ENCODE results near the gene SMAD9.

The SMAD9 gene

GRCh38 chr13:36831291-36831690 lies 88.7 kb downstream of the SMAD9 start:
- no peak for DNase-seq (ENCODE audit: low read depth, low spot score)
- no peak overlapping the region for H3K4me3 ChIP-seq (ENCODE audit: low read length)

- DNase-seq (ENCODE audit: low read depth, low spot score), result no peak
- no peak overlapping the region for H3K4me3 ChIP-seq (ENCODE audit: low read length)
Measured at GRCh38 chr13:36829753-36830152, 90.3 kb downstream of the SMAD9 start.

- no peak overlapping the region for H3K4me3 ChIP-seq (ENCODE audit: low read length)
- no peak for DNase-seq (ENCODE audit: low read depth, low spot score)
Measured at GRCh38 chr13:36822785-36823184, 97.3 kb downstream of the SMAD9 start.

- H3K4me3 ChIP-seq (ENCODE audit: low read length), result peak overlapping the region; percentile 76
- DNase-seq (ENCODE audit: low read depth, low spot score), result no peak
Measured at GRCh38 chr13:36820222-36820621, 99.8 kb downstream of the SMAD9 start.

GRCh38 chr13:36819739-36820090 lies 100.3 kb downstream of the SMAD9 start:
- DNase-seq (ENCODE audit: low read depth, low spot score), result peak; percentile 15
- peak overlapping the region; percentile 76 for H3K4me3 ChIP-seq (ENCODE audit: low read length)

- peak; percentile 83 for DNase-seq (ENCODE audit: low read depth, low spot score)
- H3K4me3 ChIP-seq (ENCODE audit: low read length), result peak within 1 kb of the TSS; percentile 76
Measured at GRCh38 chr13:36818804-36819738, 101.0 kb downstream of the SMAD9 start, which contains the start of gene RFXAP. TSS of gene RFXAP (plus strand) at chr13:36819222. CDS start at chr13:36819358, 136 bp downstream.

- DNase-seq (ENCODE audit: low read depth, low spot score), result no peak
- H3K4me3 ChIP-seq (ENCODE audit: low read length), result peak overlapping the region; percentile 76
Measured at GRCh38 chr13:36817996-36818803, 101.8 kb downstream of the SMAD9 start.

GRCh38 chr13:36815062-36815461 lies 105.0 kb downstream of the SMAD9 start:
- no peak for DNase-seq (ENCODE audit: low read depth, low spot score)

GRCh38 chr13:36814465-36814864 lies 105.6 kb downstream of the SMAD9 start:
- no peak for DNase-seq (ENCODE audit: low read depth, low spot score)
- no peak overlapping the region for H3K4me3 ChIP-seq (ENCODE audit: low read length)

More at GRCh38 chr13:36815062-36815461, 105.0 kb downstream of the SMAD9 start:
- H3K4me3 ChIP-seq (ENCODE audit: low read length), result no peak overlapping the region

- no peak overlapping the region for H3K4me3 ChIP-seq (ENCODE audit: low read length)
- no peak for DNase-seq (ENCODE audit: low read depth, low spot score)
Measured at GRCh38 chr13:36813225-36813624, 106.8 kb downstream of the SMAD9 start.

GRCh38 chr13:36807616-36808015 lies 112.4 kb downstream of the SMAD9 start:
- DNase-seq (ENCODE audit: low read depth, low spot score), result no peak

GRCh38 chr13:36806102-36806501 lies 113.9 kb downstream of the SMAD9 start:
- H3K4me3 ChIP-seq (ENCODE audit: low read length), result no peak overlapping the region
- no peak for DNase-seq (ENCODE audit: low read depth, low spot score)

More at GRCh38 chr13:36807616-36808015, 112.4 kb downstream of the SMAD9 start:
- no peak overlapping the region for H3K4me3 ChIP-seq (ENCODE audit: low read length)

GRCh38 chr13:36804588-36804987 lies 115.5 kb downstream of the SMAD9 start:
- no peak overlapping the region for H3K4me3 ChIP-seq (ENCODE audit: low read length)
- DNase-seq (ENCODE audit: low read depth, low spot score), result no peak

GRCh38 chr13:36801035-36801434 lies 119.0 kb downstream of the SMAD9 start:
- no peak overlapping the region for H3K4me3 ChIP-seq (ENCODE audit: low read length)
- no peak for DNase-seq (ENCODE audit: low read depth, low spot score)

GRCh38 chr13:36796052-36796451 lies 124.0 kb downstream of the SMAD9 start:
- no peak for DNase-seq (ENCODE audit: low read depth, low spot score)
- no peak overlapping the region for H3K4me3 ChIP-seq (ENCODE audit: low read length)

GRCh38 chr13:36795463-36795862 lies 124.6 kb downstream of the SMAD9 start:
- no peak overlapping the region for H3K4me3 ChIP-seq (ENCODE audit: low read length)
- no peak for DNase-seq (ENCODE audit: low read depth, low spot score)

Data from Jurkat, Clone E6-1 (cell line).